ENCODE measurements around the gene IGLL5.
"Not testable (repeated sequence)": the region's sequence is repeated elsewhere in the genome, so short reads cannot be mapped to it uniquely, and the experiment has no call there.

IGLL5 gene

GRCh38 chr22:22896601-22897000 lies 9.0 kb downstream of the IGLL5 start:
- in situ Hi-C loops (cut with HindIII; ENCODE audit: low sequenced_read_pairs), result no loop called here
- DNase-seq (ENCODE audit: low read depth), result no peak
- no peak for TF ChIP-seq CTCF (IDR thresholded peaks at IDR 0.05; ENCODE audit: low read depth, low read length, missing control alignments)
- H3K4me3 ChIP-seq (ENCODE audit: low read depth, low read length), result no peak overlapping the region

DNA sequence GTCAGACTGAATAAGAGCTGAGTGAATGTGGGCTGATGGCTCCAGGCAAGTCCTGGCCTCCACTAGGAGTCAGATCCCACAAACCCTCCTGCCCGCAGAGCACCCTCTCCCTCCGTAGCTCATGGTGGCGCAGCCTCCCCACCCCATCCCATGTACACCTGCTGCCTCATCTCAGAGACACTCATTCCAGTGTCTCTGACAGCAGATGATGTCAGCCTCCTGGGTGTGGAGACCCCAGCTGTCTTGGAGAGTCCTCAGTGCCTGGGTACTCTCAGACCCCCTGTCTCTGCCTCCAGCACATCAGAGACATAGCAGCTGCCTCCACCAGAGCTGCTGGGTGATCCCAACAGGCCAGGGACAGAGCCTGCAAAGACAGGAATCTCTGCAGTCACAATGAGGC lies 9.5 kb downstream of the IGLL5 start:
- no peak for DNase-seq (ENCODE audit: low read depth)
- TF ChIP-seq CTCF (IDR thresholded peaks at IDR 0.05; ENCODE audit: low read depth, low read length, missing control alignments), result no peak
- in situ Hi-C loops (cut with HindIII; ENCODE audit: low sequenced_read_pairs), result no loop called here
- H3K4me3 ChIP-seq (ENCODE audit: low read depth, low read length), result no peak overlapping the region

- in situ Hi-C loops (cut with HindIII; ENCODE audit: low sequenced_read_pairs), result no loop called here
- no peak for DNase-seq (ENCODE audit: low read depth)
- TF ChIP-seq CTCF (IDR thresholded peaks at IDR 0.05; ENCODE audit: low read depth, low read length, missing control alignments), result no peak
- H3K4me3 ChIP-seq (ENCODE audit: low read depth, low read length), result no peak overlapping the region
Measured at GRCh38 chr22:22897947-22898346, 10.3 kb downstream of the IGLL5 start.

GRCh38 chr22:22898411-22898950 lies 10.9 kb downstream of the IGLL5 start:
- in situ Hi-C loops (cut with HindIII; ENCODE audit: low sequenced_read_pairs); DNase-seq (ENCODE audit: low read depth); H3K4me3 ChIP-seq (ENCODE audit: low read depth, low read length): not testable (repeated sequence)

DNA sequence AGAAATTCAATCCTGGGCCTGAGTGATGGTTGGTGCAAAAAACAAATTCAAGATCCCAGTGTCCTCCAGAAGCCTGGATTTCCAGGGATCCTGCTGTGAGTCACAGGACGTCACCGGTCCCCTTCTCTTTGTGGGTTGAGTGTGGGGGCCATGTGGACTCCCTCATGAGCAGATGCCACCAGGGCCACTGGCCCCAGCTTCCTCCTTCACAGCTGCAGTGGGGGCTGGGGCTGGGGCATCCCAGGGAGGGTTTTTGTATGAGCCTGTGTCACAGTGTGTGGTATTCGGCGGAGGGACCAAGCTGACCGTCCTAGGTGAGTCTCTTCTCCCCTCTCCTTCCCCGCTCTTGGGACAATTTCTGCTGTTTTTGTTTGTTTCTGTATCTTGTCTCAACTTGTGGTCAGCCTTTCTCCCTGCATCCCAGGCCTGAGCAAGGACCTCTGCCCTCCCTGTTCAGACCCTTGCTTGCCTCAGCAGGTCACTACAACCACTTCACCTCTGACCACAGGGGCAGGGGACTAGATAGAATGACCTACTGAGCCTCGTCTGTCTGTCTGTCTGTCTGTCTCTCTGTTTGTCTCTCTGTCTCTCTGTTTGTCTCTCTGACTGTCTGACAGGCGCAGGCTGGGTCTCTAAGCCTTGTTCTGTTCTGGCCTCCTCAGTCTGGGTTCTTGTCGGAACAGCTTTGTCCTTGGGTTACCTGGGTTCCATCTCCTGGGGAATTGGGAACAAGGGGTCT lies 11.9 kb downstream of the IGLL5 start:
- not testable (repeated sequence) for DNase-seq (ENCODE audit: low read depth); H3K4me3 ChIP-seq (ENCODE audit: low read depth, low read length)
- in situ Hi-C loops (cut with HindIII; ENCODE audit: low sequenced_read_pairs), result loop anchor here (25.0 kb wide), 1 partner anchor 312 kb away; no protein-coding TSS in a partner anchor

- not testable (repeated sequence) for DNase-seq (ENCODE audit: low read depth); H3K4me3 ChIP-seq (ENCODE audit: low read depth, low read length)
- in situ Hi-C loops (cut with HindIII; ENCODE audit: low sequenced_read_pairs), result loop anchor here (25.0 kb wide), 1 partner anchor 313 kb away; no protein-coding TSS in a partner anchor
Measured at GRCh38 chr22:22900527-22901205, 13.1 kb downstream of the IGLL5 start.

- DNase-seq (ENCODE audit: low read depth), result no peak
- in situ Hi-C loops (cut with HindIII; ENCODE audit: low sequenced_read_pairs), result loop anchor here (25.0 kb wide), 1 partner anchor 314 kb away; no protein-coding TSS in a partner anchor
- H3K4me3 ChIP-seq (ENCODE audit: low read depth, low read length), result no peak overlapping the region
- TF ChIP-seq CTCF (IDR thresholded peaks at IDR 0.05; ENCODE audit: low read depth, low read length, missing control alignments), result no peak
Measured at GRCh38 chr22:22901578-22902218, 14.1 kb downstream of the IGLL5 start.
